Psoas muscle (tissue), 8 donors: ENCODE results near the gene SLC26A8. TPM values are rescaled to one million over a fixed set of nuclear protein-coding genes. Genes with fewer than 3 reads are reported as not detected.
"Not testable (repeated sequence)": the region's sequence is repeated elsewhere in the genome, so short reads cannot be mapped to it uniquely, and the experiment has no call there.

ENCODE experiments used
- ATAC-seq, 4 donors: fragments of 200-7000 bp; cut with Tn5 transposase; one replicate each; pipeline ENCODE4 v1.9.1; 2020; ENCODE audit warnings: moderate library complexity in 3 of 4, mild to moderate bottlenecking in 2 of 4
- DNase-seq, 2 donors: peaks; one replicate each; pipeline ENCODE4 v3.0.0-alpha.2; 2020
- H3K27ac ChIP-seq: fragments of 200-600 bp; one replicate; pipeline ENCODE4 v1.8.0; 2022
- H3K27me3 ChIP-seq, 3 donors: fragments of 200-600 bp in 1 of 3; one replicate each; pipeline versions ENCODE4 v1.6.1 to v1.8.0; 2013 to 2022; ENCODE audit warnings: low read length in 2 of 3, mild to moderate bottlenecking in 2 of 3, moderate library complexity in 1 of 3; ENCODE audit not compliant: insufficient read depth in 3 of 3
- H3K36me3 ChIP-seq, 2 donors: fragments of 200-600 bp in 1 of 2; one replicate each; pipeline versions ENCODE4 v1.6.1 to v1.8.0; 2013 to 2022; ENCODE audit warnings: low read depth in 1 of 2, mild to moderate bottlenecking in 1 of 2, moderate library complexity in 1 of 2; ENCODE audit not compliant: insufficient read depth in 1 of 2
- H3K4me1 ChIP-seq: fragments of 200-600 bp; one replicate; pipeline ENCODE4 v1.8.0; 2022
- H3K4me3 ChIP-seq: fragments of 200-600 bp; one replicate; pipeline ENCODE4 v1.8.0; 2022; ENCODE audit warnings: mild to moderate bottlenecking
- H3K9me3 ChIP-seq: fragments of 200-600 bp; one replicate; pipeline ENCODE4 v1.8.0; 2022
- WGBS, 3 donors: extraction: QIAGEN DNeasy Blood & Tissue Kit; methylation state at CpG; one replicate each; pipeline versions ENCODE4 v1.1.6 to v1.1.7; 2013; 5-methylcytosine and 5-hydroxymethylcytosine counted together
- intact Hi-C, 2 donors: fragments of 100-400 bp; cut with DNase I; formaldehyde crosslinking; loops; one replicate each; pipeline versions ENCODE4 v1.11.0 to v1.14.2; 2022
- polyA plus RNA-seq, 3 donors: library from polyadenylated mRNA; stranded (reverse); fragments of 200-250 nt; gene quantifications; one replicate each; pipeline ENCODE4 v1.2.3, GENCODE V29; 2013
- total RNA-seq, 4 donors: library from RNA; stranded (reverse); fragmentation: NEBNext Ultra II Directional in 2 of 4; extraction: Animal tissue kit (Norgen Biotek cat#: 25700) in 2 of 4; gene quantifications; one replicate each; pipeline versions ENCODE4 v1.2.1 to v1.2.4, GENCODE V29; 2021 to 2023
- TF ChIP-seq, protein P1 (sequence below): fragments of 200-600 bp; IDR thresholded peaks from one replicate; pipeline ENCODE4 v1.8.0; 2022; ENCODE audit warnings: antibody characterized with exemption
- donor health status: healthy with polysubstance abuse.
- donor health status: DM: no; HTN: no; CAD: no; lungs with moderate emphysema.
- donor health status: Bipolar disorder and iron deficiency.
- donor health status: healthy.
- donor health status: DM: yes; HTN: yes; CAD: no.
- donor health status: DM: no; HTN: no; CAD: no.
- donor health status: DM: no; HTN: no; CAD: no.
- donor health status: DM: yes; HTN: yes; CAD: no.

The SLC26A8 gene
- total and polyA plus RNA-seq, 7 donors: 0.04 to 0.15 TPM; not detected in 5

DNA sequence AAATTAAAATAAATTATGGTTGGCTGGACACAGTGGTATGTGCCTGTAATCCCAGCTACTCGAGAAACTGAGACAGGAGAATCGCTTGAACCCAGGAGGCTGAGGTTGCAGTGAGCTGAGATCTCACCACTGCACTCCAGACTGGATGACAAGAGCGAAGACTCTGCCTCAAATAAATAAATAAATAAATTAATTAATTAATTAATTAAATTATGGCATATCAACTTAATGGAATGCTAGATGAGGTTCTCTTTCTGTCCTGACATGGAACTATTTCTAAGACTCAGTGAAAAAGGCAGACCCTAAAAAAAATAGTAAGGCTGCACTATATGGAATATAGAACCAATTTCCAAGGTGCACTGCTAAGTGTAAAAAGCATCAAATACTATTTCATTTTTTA lies 108.4 kb downstream of the SLC26A8 start:
- 94 to 100% (median 95%) methylated on average over 3 of the region's 3 CpGs for WGBS, 3 donors
- TF ChIP-seq, protein P1, sequence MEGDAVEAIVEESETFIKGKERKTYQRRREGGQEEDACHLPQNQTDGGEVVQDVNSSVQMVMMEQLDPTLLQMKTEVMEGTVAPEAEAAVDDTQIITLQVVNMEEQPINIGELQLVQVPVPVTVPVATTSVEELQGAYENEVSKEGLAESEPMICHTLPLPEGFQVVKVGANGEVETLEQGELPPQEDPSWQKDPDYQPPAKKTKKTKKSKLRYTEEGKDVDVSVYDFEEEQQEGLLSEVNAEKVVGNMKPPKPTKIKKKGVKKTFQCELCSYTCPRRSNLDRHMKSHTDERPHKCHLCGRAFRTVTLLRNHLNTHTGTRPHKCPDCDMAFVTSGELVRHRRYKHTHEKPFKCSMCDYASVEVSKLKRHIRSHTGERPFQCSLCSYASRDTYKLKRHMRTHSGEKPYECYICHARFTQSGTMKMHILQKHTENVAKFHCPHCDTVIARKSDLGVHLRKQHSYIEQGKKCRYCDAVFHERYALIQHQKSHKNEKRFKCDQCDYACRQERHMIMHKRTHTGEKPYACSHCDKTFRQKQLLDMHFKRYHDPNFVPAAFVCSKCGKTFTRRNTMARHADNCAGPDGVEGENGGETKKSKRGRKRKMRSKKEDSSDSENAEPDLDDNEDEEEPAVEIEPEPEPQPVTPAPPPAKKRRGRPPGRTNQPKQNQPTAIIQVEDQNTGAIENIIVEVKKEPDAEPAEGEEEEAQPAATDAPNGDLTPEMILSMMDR: no peak
- Histone ChIP-seq H3K9me3 (no peaks in the 10 kb centered on the region), H3K27ac (no peak overlapping the region), H3K4me3 (no peak overlapping the region), H3K4me1 (peaks cover 10% of the 10 kb centered on the region), H3K27me3 (no peaks in the 10 kb centered on the region), H3K36me3 (peaks cover 0 to 11% of the 10 kb centered on the region in 2 donors)
- intact Hi-C loops: no loop called here
- ATAC-seq (no peak), DNase-seq (no peak)

DNA sequence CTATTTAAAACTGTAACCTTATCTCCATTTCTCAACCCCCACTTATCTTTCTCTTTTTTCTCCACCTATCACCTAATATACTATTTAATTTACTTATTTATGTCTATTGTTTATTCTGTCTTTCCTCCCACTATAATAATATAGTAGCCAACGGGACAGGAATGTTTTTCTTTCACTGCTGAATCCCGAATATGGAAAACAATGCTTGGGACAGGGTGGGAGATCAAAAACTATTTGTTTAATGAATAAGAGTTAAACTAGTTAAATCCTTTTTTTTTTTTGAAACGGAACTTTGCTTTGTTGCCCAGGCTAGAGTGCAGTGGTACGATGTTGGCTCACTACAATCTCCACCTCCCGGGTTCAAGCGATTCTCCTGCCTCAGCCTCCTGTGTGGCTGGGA lies 109.9 kb downstream of the SLC26A8 start:
- TF ChIP-seq, protein P1: no peak
- H3K27me3 ChIP-seq: no peaks in the 10 kb centered on the region
- ATAC-seq (no peak), DNase-seq (no peak)
- H3K27ac ChIP-seq: no peak overlapping the region
- no peak overlapping the region for H3K4me3 ChIP-seq
- peaks cover 9% of the 10 kb centered on the region for H3K4me1 ChIP-seq
- peaks cover 0 to 11% of the 10 kb centered on the region in 2 donors for H3K36me3 ChIP-seq
- H3K9me3 ChIP-seq: no peaks in the 10 kb centered on the region
- WGBS, 3 donors: 91 to 97% (median 92%) methylated on average over 6 of the region's 6 CpGs
- intact Hi-C loops: no loop called here

GRCh38 chr6:35911871-35912653 lies 112.4 kb downstream of the SLC26A8 start:
- no peak overlapping the region for H3K4me3 ChIP-seq
- no peak overlapping the region for H3K27ac ChIP-seq
- peaks cover 9% of the 10 kb centered on the region for H3K9me3 ChIP-seq
- TF ChIP-seq, protein P1: no peak
- H3K4me1 ChIP-seq: peaks cover 5% of the 10 kb centered on the region
- ATAC-seq (no peak), DNase-seq (no peak)
- H3K27me3 ChIP-seq: no peaks in the 10 kb centered on the region
- intact Hi-C loops: no loop called here
- 96 to 98% (median 97%) methylated on average over 8 of the region's 8 CpGs for WGBS, 3 donors
- H3K36me3 ChIP-seq: peaks cover 0 to 11% of the 10 kb centered on the region in 2 donors

- H3K9me3 ChIP-seq, ATAC-seq, H3K4me3 ChIP-seq, H3K4me1 ChIP-seq, H3K36me3 ChIP-seq, DNase-seq, H3K27me3 ChIP-seq, intact Hi-C loops, H3K27ac ChIP-seq: not testable (repeated sequence)
- 95 to 100% (median 97%) methylated on average over 2 of the region's 2 CpGs for WGBS, 3 donors
Measured at GRCh38 chr6:35909571-35909970, 114.9 kb downstream of the SLC26A8 start.

DNA sequence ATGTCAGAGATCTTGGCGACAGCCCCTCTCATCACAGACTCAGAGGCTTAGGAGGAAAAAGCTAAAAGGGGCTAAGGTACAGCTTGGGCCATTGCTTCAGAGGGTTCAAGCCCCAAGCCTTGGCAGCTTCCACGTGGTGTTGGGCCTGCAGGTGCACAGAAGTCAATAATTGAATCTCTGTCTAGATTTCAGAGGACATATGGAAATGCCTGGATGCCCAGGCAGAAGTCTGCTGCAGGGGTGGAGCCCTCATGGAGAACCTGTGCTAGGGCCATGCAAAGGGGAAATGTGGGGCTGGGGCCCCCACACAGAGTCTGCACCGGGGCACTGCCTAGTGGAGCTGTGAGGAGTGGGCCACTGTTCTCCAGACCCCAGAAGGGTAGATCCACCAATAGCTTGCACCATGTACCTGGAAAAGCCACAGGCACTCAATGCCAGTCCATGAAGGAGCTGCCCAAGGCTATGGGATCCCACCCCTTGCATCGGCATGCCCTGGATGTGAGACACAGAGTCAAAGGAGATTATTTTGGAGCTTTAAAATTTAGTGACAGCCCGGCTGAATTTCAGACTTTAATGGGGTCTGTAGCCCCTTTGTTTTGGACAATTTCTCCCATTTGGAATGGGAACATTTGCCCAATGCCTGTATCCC lies 115.6 kb downstream of the SLC26A8 start:
- H3K9me3 ChIP-seq, H3K27me3 ChIP-seq, ATAC-seq, H3K36me3 ChIP-seq, H3K4me1 ChIP-seq, H3K4me3 ChIP-seq, intact Hi-C loops, DNase-seq, H3K27ac ChIP-seq: not testable (repeated sequence)
- WGBS, 3 donors: 97 to 98% (median 97%) methylated on average over 5 of the region's 5 CpGs
